Hematopoietic multipotent progenitor cell treated with erythropoietin and hydrocortisone succinate and interleukin-3 and kit ligand, for 4 days (in vitro differentiated cells): ENCODE data around the gene ARL3.
A peak's percentile ranks its signal among the peaks of the same experiment; 100 is the strongest.
"Not testable (repeated sequence)": the region's sequence is repeated elsewhere in the genome, so short reads cannot be mapped to it uniquely, and the experiment has no call there.

Experiments
- DNase-seq: peaks from one replicate; pipeline ENCODE4 v3.0.0-alpha.2; 2015

ARL3 gene

GRCh38 chr10:102713814-102714620 lies at the start of gene ARL3:
TSS of gene ARL3 (minus strand) at chr10:102714397. CDS start at chr10:102714275, 122 bp downstream.
- DNase-seq = peak; percentile 100

GRCh38 chr10:102763037-102763607 lies 48.9 kb upstream of the ARL3 start:
- peak; percentile 95 for DNase-seq

DNA sequence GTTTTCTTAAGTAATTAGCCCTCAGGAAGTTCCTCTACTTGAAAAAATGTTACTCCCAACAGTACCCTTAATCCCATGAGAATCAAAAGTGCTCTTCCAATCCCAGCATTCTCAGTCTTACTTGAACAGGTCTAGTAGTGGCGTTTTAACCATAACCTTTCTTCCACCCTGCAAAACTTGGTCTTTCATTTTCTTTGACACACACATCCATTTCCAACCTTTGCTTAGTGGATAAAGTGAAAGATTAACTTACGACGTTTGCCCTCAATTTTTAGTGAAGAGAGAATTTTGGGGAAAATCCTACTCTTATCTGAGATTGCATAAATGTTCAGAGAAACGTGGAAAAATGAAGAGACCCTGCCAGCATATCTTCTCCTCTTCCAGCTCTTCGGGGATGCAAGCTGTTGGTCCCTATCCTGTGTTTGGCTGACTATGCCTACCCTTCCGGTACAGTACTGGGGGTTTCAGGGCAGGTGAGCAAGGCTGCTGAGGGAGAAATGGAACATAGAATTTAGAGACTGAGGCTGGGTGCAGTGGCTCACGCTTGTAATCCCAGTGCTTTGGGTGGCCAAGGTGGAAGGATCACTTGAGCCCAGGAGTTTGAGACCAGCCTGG lies 48.3 kb upstream of the ARL3 start:
- no peak for DNase-seq

DNA sequence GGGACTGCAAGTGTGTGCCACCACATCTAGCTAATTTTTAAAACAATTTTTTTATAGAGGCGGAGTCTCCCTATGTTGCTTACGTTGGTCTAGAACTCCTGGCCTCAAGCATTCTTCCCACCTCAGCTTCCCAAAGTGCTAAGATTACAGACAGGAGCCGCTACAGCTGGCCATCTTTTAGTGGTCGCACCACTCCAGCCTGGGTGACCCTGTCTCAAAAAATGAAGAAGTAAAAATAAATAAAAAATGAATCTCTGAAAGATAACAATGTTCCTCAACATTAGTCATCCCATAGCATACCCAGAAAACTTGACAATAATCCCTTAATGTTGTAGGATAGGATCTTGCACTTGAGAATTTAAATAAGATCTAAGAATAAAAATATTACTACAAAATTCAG lies 47.8 kb upstream of the ARL3 start:
- no peak for DNase-seq

- no peak for DNase-seq
Measured at GRCh38 chr10:102759497-102760210, 45.5 kb upstream of the ARL3 start.

- not testable (repeated sequence) for DNase-seq
Measured at GRCh38 chr10:102758933-102759262, 44.7 kb upstream of the ARL3 start.

- peak; percentile 62 for DNase-seq
Measured at GRCh38 chr10:102758240-102758932, 44.2 kb upstream of the ARL3 start.

DNA sequence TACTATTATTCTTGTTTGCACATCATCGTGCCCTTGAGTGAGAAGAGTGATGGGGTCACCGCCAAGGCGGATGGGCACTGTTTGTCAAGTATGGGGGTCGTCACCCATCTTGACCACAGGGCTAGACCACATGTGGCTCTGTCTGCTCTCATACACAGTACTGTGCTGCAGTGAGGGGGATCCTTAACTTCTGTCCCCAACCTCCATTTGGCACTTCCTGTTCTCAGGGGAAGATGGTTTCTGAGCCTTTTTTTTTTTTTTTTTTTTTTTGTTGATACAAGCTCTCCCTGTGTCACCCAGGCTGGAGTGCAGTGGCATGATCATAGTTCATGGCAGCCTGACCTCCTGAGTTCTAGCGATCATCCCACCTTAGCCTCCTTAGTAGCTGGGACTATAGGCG lies 43.1 kb upstream of the ARL3 start:
- no peak for DNase-seq

GRCh38 chr10:102753718-102754117 lies 39.5 kb upstream of the ARL3 start:
- no peak for DNase-seq

GRCh38 chr10:102752934-102753664 lies 38.9 kb upstream of the ARL3 start:
- peak; percentile 86 for DNase-seq

DNA sequence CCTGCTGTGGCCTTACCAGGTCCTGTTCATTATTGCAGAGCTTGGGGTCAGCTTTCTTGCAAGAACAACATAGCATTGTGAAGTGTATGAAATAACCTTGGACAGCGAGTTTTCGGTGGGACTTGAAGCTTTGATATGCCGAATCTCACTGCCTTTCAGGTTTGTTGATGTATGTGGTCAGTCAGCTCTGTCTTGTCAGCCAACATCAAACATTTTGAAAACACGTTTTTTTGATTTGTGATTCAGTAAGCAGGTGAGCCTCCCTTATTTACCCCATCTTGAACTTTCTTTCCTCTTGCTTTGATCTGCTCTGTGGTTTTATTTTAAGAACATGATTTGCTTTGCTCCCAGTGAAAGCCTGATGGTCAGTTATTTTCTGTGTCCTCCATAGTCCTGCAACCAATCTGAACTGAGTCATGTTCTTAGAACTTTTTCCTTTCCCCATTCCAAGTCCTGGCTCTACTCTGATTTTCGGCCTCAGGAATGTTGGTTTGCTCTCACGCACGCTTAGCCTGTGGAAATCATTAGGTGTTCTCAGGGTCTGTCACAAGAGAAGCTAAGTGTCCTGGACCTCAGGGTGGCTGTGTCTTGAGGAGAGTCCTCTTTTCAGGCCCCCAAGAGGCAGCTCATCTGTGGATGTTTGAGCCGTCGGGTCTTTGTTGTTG lies 38.2 kb upstream of the ARL3 start:
- no peak for DNase-seq

- DNase-seq = no peak
Measured at GRCh38 chr10:102745157-102745556, 31.0 kb upstream of the ARL3 start.

DNA sequence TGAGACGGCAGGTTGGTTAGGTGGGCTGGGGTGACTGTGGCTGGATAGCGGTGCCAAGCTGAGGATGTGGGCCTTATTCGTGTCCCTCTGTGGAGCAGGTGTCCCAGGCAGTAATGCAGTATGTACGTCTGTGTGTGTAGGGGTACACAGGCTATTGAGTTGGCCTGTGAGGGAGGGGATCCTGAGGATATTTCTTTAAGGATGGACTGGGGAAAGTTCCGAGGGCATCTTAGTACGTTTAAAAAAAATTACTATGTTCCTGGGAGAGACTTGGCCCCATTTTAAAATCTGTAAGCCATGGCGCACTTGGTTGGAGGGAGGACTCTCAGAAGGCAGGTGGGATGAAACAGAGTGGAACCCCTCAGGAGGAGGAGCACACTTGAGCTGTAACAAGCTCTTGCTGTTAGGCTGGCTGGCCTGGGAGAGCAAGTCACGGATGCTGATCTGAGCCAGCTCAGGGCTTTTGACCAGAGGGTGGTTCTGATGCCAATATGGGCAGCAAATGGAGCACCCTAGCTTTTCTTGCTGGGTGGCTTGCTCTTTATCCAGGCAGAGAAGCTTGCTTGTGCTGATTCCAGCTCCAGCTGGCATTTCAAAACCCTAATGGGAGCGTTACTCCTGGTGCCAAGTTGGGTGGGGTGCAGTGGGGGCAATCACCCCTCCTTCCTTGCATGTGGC lies 30.3 kb upstream of the ARL3 start:
- DNase-seq = peak; percentile 54

- peak; percentile 99 for DNase-seq
Measured at GRCh38 chr10:102743588-102744373, 29.6 kb upstream of the ARL3 start, which contains the start of gene WBP1L. TSS of gene WBP1L (plus strand) at chr10:102743948. CDS start at chr10:102744054, 106 bp downstream.

DNA sequence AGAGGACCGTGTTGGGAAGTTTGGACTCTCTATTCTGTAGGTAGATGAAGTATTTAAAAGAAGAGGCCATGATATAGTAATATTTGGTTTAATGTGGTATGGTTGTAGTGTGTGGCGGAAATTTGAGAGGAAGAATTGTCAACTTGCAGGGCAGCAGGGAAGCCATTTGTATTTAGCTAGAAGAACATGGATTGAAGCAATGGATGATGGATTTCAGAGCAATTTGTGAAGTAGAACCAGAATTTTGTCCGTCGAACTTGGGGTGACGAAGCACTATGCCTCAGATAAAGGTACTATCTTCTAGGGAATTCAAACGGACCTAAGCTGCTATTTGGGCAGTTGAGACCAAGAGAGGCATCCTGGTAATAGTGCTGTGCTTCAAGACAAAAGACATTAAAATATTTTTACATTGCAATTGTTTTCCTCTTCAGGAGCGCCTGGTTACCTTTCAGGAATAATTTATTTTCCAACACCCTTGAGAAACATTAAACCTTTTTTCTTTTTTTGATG lies 28.9 kb upstream of the ARL3 start:
- DNase-seq = no peak

- DNase-seq = not testable (repeated sequence)
Measured at GRCh38 chr10:102742313-102742712, 28.1 kb upstream of the ARL3 start.

GRCh38 chr10:102741726-102742237 lies 27.6 kb upstream of the ARL3 start:
- no peak for DNase-seq

GRCh38 chr10:102740229-102740628 lies 26.0 kb upstream of the ARL3 start:
- DNase-seq = no peak

DNA sequence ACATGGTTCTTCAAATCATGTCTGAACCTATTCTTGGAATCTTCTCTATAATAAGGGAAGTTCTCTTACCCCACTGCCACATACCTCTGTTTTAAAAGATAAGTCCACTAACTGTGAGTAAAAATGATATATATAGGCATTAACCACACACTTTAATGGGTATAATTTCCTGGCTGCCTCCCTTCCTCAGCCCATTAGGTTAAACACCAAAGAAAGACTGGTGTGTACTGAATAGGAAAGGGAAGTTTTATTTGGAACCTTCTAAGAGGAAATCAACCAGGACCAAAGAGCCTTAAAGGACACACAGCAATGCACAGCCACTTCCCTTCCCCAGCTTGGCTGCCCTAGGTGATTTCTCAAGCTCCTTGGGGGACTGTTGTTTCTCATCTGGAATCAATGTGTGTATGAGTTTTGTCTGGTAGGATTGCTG lies 24.5 kb upstream of the ARL3 start:
- DNase-seq = peak; percentile 89
